ENCODE measurements around the gene ATG7.

ATG7 gene

DNA sequence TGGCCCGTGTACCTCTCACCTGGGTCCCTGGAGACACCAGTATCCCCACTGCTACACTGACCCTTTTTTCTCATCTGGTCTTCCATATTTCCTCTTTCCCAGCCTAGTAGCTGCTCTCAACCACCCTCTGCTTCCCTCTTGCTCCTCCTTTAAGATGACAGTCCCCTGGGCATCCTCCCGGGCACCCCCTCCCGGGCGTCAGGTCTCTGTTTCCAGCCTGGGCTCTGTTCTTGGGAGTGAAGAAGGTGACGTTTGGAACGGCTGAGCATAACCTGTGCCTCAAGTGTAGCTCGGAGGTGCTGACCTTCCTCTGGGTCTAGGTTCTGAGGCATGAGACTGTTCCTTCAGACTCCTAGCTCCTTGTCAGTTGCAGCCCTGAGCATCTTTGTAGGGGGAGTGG lies 270.4 kb downstream of the ATG7 start:
- no peak for DNase-seq (ENCODE audit: low read depth, low spot score)
- WGBS (ENCODE audit: insufficient coverage, insufficient read length) = no CpG with 5 or more reads among the region's 7 CpGs
- Histone ChIP-seq H3K36me3 (ENCODE audit: control insufficient read depth, insufficient read depth, low read length) (no peaks in the 10 kb centered on the region), H3K27ac (ENCODE audit: low read length) (no peak overlapping the region), H3K4me3 (ENCODE audit: low read length) (no peak overlapping the region), H3K9me3 (ENCODE audit: control insufficient read depth, insufficient read depth, low read length) (no peaks in the 10 kb centered on the region), H3K27me3 (ENCODE audit: control insufficient read depth, insufficient read depth, low read length) (no peaks in the 10 kb centered on the region), H3K4me1 (ENCODE audit: control insufficient read depth, insufficient read depth, low read length) (no peaks in the 10 kb centered on the region; the same call in 1 of the 2 replicates)

DNA sequence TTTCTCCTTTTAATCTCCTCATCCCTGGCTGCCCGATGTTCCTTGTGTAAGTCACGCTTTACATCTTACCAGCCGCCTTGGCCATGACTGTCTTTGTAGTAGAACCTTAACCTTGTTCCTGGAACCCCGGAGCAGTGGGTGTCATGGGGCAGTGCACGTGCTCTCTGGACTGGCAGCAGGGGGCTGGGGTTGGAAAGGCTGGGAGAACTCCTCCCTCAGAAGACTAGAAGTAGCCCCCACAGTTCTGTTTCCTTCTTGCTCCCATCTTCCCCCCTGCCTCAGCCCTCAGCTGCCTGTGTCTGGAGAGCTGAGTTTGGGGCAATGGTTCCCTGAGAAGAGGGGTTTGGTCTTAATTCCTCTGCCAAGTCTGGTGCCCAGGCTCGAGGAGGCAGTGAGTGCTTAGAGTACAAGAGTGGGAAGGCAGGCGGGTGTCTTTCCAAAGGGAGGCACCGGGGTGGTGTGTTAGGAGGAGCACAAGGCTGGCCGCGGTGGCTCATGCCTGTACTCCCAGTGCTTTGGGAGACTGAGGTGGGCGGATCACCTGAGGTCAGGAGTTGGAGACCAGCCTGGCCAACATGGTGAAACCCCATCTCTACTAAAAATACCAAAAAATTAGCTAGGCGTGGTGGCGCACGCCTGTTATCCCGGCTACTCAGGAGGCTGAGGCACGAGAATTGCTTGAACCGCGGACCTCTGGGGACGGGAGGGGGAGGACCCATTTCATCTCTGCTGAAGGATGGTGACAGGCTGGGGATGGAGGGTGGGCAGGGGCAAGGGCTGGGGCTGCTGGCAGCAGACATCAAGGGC lies 271.1 kb downstream of the ATG7 start:
- no CpG with 5 or more reads among the region's 19 CpGs for WGBS (ENCODE audit: insufficient coverage, insufficient read length)

DNA sequence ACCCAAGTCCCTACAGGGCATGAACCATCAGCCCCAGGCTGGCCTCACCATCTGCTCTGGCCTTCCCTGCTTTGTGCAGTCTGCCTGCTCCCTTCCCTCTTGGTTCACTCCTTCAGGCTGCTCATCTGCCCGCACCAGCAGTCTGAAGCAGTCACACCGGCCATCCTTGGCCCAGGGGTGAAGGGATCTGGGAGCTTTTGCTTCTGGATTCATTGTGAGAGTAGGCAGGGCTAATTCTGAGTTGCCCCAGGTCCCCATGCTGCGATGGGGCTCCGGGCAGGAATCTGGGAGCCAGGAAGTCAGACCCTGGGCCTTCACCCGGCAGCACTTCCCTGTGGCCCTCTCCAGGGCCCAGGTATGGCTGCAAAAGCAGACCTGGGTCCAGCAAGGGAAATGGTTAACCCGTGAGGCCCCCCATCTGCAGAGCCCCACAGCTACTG lies 271.8 kb downstream of the ATG7 start:
- Histone ChIP-seq H3K36me3 (ENCODE audit: control insufficient read depth, insufficient read depth, low read length) (no peaks in the 10 kb centered on the region), H3K9me3 (ENCODE audit: control insufficient read depth, insufficient read depth, low read length) (no peaks in the 10 kb centered on the region), H3K27ac (ENCODE audit: low read length) (no peak overlapping the region), H3K27me3 (ENCODE audit: control insufficient read depth, insufficient read depth, low read length) (no peaks in the 10 kb centered on the region), H3K4me3 (ENCODE audit: low read length) (no peak overlapping the region), H3K4me1 (ENCODE audit: control insufficient read depth, insufficient read depth, low read length) (no peaks in the 10 kb centered on the region; the same call in 1 of the 2 replicates)
- WGBS (ENCODE audit: insufficient coverage, insufficient read length) = no CpG with 5 or more reads among the region's 6 CpGs
- DNase-seq (ENCODE audit: low read depth, low spot score) = no peak

More for the DNA sequence above, 271.1 kb downstream of the ATG7 start:
- Histone ChIP-seq H3K4me1 (ENCODE audit: control insufficient read depth, insufficient read depth, low read length) (no peaks in the 10 kb centered on the region; the same call in 1 of the 2 replicates), H3K9me3 (ENCODE audit: control insufficient read depth, insufficient read depth, low read length) (no peaks in the 10 kb centered on the region), H3K4me3 (ENCODE audit: low read length) (no peak overlapping the region), H3K27ac (ENCODE audit: low read length) (no peak overlapping the region), H3K27me3 (ENCODE audit: control insufficient read depth, insufficient read depth, low read length) (no peaks in the 10 kb centered on the region), H3K36me3 (ENCODE audit: control insufficient read depth, insufficient read depth, low read length) (no peaks in the 10 kb centered on the region)
- DNase-seq (ENCODE audit: low read depth, low spot score) = no peak

DNA sequence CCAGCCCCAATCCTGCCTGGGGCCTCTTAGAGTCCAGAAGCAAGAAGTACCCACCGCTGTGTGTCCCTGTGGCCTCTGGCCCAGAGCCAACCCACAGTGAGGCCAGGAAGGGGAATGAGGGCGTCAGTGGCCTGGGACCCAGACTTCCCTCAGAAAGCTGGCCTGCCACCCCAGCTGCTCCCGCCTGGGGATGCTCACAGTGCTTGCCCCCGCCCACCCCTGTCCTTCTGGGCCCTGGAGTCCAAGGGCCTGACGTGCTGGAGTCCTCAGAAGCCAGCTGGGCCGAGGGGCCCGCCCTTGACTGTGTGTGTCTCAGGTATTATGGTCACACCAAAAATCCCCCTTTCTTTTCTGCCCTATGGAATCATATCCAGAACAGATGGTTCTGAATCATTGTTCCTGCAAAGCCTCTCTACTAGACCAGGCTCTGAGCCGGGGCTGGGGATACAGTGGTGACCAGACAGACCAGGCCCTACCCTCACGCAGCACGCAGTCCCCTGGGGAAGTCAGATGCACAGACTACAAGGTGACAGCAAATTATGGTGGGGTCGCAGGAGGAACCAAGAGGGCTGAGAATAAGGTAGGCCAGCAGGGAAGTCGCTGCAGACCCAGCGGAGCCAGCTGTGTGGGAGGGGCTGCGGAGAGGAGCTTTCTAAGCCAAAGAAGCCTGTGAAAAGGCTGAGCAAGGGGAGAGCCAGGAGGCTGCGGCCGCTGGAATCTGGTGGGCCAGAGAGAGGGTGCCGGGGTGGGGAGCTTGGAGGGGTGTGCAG lies 272.4 kb downstream of the ATG7 start:
- WGBS (ENCODE audit: insufficient coverage, insufficient read length) = no CpG with 5 or more reads among the region's 17 CpGs
- H3K36me3 ChIP-seq (ENCODE audit: control insufficient read depth, insufficient read depth, low read length) = no peaks in the 10 kb centered on the region
- H3K27me3 ChIP-seq (ENCODE audit: control insufficient read depth, insufficient read depth, low read length) = no peaks in the 10 kb centered on the region
- no peaks in the 10 kb centered on the region for H3K9me3 ChIP-seq (ENCODE audit: control insufficient read depth, insufficient read depth, low read length)
- no peak overlapping the region for H3K4me3 ChIP-seq (ENCODE audit: low read length)
- H3K4me1 ChIP-seq (ENCODE audit: control insufficient read depth, insufficient read depth, low read length) = no peaks in the 10 kb centered on the region; the same call in 1 of the 2 replicates
- DNase-seq (ENCODE audit: low read depth, low spot score) = no peak
- H3K27ac ChIP-seq (ENCODE audit: low read length) = no peak overlapping the region

DNA sequence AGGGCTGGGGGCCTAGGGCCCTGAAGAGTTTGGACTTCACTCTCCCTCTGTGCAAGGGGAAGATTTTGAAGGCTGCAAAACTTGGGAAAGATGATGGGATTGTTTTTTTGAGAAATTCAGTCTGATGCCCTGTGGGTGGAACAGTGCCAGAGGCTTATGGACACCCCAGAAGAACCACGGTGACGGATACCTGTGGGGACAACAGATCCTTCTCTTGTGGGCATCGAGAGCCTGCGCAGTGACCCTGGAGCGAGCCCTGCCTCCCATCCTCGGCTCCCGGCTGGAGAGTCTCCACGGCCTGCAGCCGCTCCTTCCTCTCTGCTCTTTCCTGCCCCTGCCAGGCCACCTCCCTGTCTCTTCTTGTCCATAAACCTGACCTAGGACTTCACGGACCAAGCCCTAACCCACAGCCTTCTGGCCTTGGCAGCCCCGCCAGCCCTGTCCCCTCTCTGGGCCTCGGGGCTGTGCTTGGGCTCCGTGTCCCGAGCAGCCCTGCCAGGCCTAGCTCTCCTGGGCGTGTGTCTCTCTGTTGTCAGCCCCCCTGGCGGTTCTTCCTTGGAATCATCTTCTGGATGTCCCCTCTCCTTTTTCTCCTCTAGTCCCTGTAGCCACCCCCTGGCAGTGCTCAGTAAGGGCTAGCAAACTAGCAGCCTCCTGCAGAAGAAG lies 273.1 kb downstream of the ATG7 start:
- WGBS (ENCODE audit: insufficient coverage, insufficient read length) = no CpG with 5 or more reads among the region's 16 CpGs
- no peaks in the 10 kb centered on the region for H3K36me3 ChIP-seq (ENCODE audit: control insufficient read depth, insufficient read depth, low read length)
- no peaks in the 10 kb centered on the region for H3K9me3 ChIP-seq (ENCODE audit: control insufficient read depth, insufficient read depth, low read length)
- no peak for DNase-seq (ENCODE audit: low read depth, low spot score)
- no peaks in the 10 kb centered on the region; the same call in 1 of the 2 replicates for H3K4me1 ChIP-seq (ENCODE audit: control insufficient read depth, insufficient read depth, low read length)
- H3K27ac ChIP-seq (ENCODE audit: low read length) = no peak overlapping the region
- no peak overlapping the region for H3K4me3 ChIP-seq (ENCODE audit: low read length)
- H3K27me3 ChIP-seq (ENCODE audit: control insufficient read depth, insufficient read depth, low read length) = no peaks in the 10 kb centered on the region

DNA sequence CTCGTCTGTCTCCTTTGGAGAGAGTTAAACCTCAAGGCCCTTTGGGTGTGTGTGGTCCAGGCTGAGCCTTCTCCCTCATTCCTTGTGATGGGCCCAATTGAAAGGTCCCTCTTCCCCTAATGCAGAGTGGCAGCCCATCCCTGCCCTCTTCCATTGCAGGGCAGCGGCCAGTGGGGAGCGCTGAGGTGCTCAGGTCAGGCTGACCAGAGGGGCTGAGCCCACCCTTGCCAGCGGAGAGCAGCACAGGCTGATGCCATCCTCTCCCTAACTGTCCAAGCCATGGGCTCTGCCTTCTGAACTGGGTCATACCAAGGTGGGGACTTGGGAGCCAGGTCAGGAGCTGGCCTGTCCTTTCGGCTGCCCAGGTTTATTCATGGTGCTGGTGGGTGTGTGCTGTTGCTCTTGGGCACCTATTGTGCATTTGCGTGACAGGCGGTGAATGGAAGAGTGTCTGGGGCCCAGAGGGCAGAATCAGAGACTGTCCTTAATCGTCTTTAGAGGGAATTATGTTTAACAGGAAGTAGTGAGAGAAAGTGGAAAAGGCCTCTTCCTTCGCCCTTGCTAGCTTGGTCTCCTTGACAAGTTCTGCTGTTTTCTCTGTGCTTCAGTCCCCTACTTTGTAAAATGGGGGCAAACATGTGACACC lies 274.6 kb downstream of the ATG7 start:
- no peak for DNase-seq (ENCODE audit: low read depth, low spot score)
- no peaks in the 10 kb centered on the region; the same call in 1 of the 2 replicates for H3K4me1 ChIP-seq (ENCODE audit: control insufficient read depth, insufficient read depth, low read length)
- H3K27ac ChIP-seq (ENCODE audit: low read length) = no peak overlapping the region
- H3K4me3 ChIP-seq (ENCODE audit: low read length) = no peak overlapping the region
- no peaks in the 10 kb centered on the region for H3K27me3 ChIP-seq (ENCODE audit: control insufficient read depth, insufficient read depth, low read length)
- H3K36me3 ChIP-seq (ENCODE audit: control insufficient read depth, insufficient read depth, low read length) = no peaks in the 10 kb centered on the region
- WGBS (ENCODE audit: insufficient coverage, insufficient read length) = no CpG with 5 or more reads among the region's 9 CpGs
- no peaks in the 10 kb centered on the region for H3K9me3 ChIP-seq (ENCODE audit: control insufficient read depth, insufficient read depth, low read length)

DNA sequence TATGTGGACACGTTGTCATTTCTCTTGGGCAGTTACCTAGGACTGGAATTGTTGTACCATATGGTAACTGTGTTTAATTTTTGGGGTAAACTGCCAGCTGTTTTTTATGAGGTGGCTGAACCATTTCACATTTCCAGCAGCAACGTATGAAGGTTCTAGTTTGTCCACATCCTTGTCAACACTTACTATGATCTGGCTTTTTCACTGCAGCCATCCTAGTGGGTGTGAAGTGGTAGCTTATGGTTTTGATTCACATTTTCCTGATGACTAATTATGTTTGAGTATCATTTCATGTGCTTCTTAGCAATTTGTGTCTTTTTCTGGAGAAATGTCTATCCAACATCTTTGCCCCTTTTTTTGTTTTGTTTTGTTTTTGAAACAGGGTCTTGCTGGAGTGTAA lies 275.3 kb downstream of the ATG7 start:
- H3K4me3 ChIP-seq (ENCODE audit: low read length) = no peak overlapping the region
- no peaks in the 10 kb centered on the region for H3K27me3 ChIP-seq (ENCODE audit: control insufficient read depth, insufficient read depth, low read length)
- no peaks in the 10 kb centered on the region for H3K9me3 ChIP-seq (ENCODE audit: control insufficient read depth, insufficient read depth, low read length)
- no peak for DNase-seq (ENCODE audit: low read depth, low spot score)
- no peaks in the 10 kb centered on the region for H3K36me3 ChIP-seq (ENCODE audit: control insufficient read depth, insufficient read depth, low read length)
- WGBS (ENCODE audit: insufficient coverage, insufficient read length) = no CpG with 5 or more reads among the region's 2 CpGs
- H3K4me1 ChIP-seq (ENCODE audit: control insufficient read depth, insufficient read depth, low read length) = no peaks in the 10 kb centered on the region; the same call in 1 of the 2 replicates
- no peak overlapping the region for H3K27ac ChIP-seq (ENCODE audit: low read length)

DNA sequence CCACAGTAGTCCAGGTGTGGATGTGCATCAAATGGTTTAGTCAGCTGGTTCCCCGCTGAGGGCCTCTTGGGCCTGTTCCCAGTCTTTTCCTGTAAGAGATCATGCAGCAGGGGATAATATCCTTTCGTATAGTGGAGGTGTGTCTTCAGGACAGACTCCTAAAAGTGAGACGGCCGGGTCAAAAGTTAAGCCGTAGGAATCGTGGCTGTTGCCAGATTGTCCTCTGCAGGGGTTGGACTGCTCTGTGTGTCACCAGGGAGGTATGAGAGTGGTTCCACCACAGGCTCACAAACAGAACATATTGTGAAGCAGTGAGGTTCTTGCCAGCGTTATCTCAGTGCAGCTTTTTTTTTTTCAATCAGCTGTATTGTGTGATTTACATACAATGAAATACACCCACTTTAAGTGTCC lies 276.5 kb downstream of the ATG7 start:
- no peak overlapping the region for H3K27ac ChIP-seq (ENCODE audit: low read length)
- no peaks in the 10 kb centered on the region; the same call in 1 of the 2 replicates for H3K4me1 ChIP-seq (ENCODE audit: control insufficient read depth, insufficient read depth, low read length)
- H3K27me3 ChIP-seq (ENCODE audit: control insufficient read depth, insufficient read depth, low read length) = no peaks in the 10 kb centered on the region
- no peak for DNase-seq (ENCODE audit: low read depth, low spot score)
- WGBS (ENCODE audit: insufficient coverage, insufficient read length) = no CpG with 5 or more reads among the region's 7 CpGs
- no peaks in the 10 kb centered on the region for H3K9me3 ChIP-seq (ENCODE audit: control insufficient read depth, insufficient read depth, low read length)
- no peaks in the 10 kb centered on the region for H3K36me3 ChIP-seq (ENCODE audit: control insufficient read depth, insufficient read depth, low read length)
- no peak overlapping the region for H3K4me3 ChIP-seq (ENCODE audit: low read length)

DNA sequence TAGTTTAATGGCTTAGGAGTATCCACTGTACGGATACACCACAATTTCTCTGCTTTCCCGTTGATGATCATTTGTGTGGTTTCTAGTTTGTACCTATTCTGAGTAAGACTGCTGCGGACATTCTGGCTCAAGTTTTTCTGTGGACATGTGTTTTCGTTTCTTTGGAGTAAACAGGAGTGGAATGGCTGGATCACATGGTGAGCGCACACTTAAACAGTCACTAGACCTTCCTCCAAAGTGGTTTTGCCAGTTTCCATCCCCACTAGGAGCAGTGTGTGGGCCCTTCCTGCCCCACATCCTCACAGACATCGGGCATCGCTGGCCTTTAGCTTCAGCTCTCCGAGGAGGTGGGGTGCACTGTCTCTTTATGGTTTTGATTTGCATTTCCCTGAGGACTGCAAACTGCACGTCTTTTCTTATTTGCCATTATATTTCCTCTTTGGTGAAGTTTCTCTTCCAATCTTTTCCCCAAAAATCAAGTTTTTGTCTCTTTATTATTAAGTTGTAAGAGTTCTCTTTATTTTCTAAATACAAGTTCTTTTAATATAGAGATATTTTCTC lies 277.5 kb downstream of the ATG7 start:
- H3K27me3 ChIP-seq (ENCODE audit: control insufficient read depth, insufficient read depth, low read length) = no peaks in the 10 kb centered on the region
- H3K9me3 ChIP-seq (ENCODE audit: control insufficient read depth, insufficient read depth, low read length) = no peaks in the 10 kb centered on the region
- no peak overlapping the region for H3K4me3 ChIP-seq (ENCODE audit: low read length)
- WGBS (ENCODE audit: insufficient coverage, insufficient read length) = no CpG with 5 or more reads among the region's 9 CpGs
- no peaks in the 10 kb centered on the region for H3K4me1 ChIP-seq (ENCODE audit: control insufficient read depth, insufficient read depth, low read length)
- H3K27ac ChIP-seq (ENCODE audit: low read length) = no peak overlapping the region
- no peaks in the 10 kb centered on the region for H3K36me3 ChIP-seq (ENCODE audit: control insufficient read depth, insufficient read depth, low read length)
- no peak for DNase-seq (ENCODE audit: low read depth, low spot score)

DNA sequence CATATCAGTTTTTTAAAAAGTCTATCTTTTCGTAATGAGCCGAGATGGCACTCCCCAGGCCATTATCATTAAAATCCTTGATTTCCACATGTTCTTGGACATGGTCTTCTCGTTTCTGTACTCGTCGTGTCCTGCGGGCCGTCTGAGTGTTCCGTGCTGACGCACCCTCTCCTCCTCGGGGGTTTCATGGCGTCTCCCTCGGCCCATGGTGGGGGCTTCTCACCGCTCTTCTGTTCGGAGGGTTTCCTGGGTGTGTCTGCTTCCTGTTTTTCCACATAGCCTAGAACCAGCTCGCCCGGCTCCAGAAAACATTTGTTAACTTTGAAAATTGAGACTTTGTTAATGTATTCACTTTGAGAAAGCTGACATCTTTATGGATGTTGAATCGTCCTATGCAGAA lies 278.8 kb downstream of the ATG7 start:
- Histone ChIP-seq H3K27me3 (ENCODE audit: control insufficient read depth, insufficient read depth, low read length) (no peaks in the 10 kb centered on the region), H3K4me3 (ENCODE audit: low read length) (no peak overlapping the region), H3K36me3 (ENCODE audit: control insufficient read depth, insufficient read depth, low read length) (no peaks in the 10 kb centered on the region), H3K9me3 (ENCODE audit: control insufficient read depth, insufficient read depth, low read length) (no peaks in the 10 kb centered on the region), H3K27ac (ENCODE audit: low read length) (no peak overlapping the region), H3K4me1 (ENCODE audit: control insufficient read depth, insufficient read depth, low read length) (no peaks in the 10 kb centered on the region)
- no peak for DNase-seq (ENCODE audit: low read depth, low spot score)
- no CpG with 5 or more reads among the region's 17 CpGs for WGBS (ENCODE audit: insufficient coverage, insufficient read length)

All from iPS DF 6.9 (cell line).